Kasumi-1 (cell line): ENCODE results near the gene CCDC15.
A peak's percentile ranks its signal among the peaks of the same experiment; 100 is the strongest.

ENCODE experiments used
- DNase-seq, 2 experiments: peaks; one replicate each; lab custom pipeline; 2025; lab: John Stamatoyannopoulos, UW

The CCDC15 gene, protein sequence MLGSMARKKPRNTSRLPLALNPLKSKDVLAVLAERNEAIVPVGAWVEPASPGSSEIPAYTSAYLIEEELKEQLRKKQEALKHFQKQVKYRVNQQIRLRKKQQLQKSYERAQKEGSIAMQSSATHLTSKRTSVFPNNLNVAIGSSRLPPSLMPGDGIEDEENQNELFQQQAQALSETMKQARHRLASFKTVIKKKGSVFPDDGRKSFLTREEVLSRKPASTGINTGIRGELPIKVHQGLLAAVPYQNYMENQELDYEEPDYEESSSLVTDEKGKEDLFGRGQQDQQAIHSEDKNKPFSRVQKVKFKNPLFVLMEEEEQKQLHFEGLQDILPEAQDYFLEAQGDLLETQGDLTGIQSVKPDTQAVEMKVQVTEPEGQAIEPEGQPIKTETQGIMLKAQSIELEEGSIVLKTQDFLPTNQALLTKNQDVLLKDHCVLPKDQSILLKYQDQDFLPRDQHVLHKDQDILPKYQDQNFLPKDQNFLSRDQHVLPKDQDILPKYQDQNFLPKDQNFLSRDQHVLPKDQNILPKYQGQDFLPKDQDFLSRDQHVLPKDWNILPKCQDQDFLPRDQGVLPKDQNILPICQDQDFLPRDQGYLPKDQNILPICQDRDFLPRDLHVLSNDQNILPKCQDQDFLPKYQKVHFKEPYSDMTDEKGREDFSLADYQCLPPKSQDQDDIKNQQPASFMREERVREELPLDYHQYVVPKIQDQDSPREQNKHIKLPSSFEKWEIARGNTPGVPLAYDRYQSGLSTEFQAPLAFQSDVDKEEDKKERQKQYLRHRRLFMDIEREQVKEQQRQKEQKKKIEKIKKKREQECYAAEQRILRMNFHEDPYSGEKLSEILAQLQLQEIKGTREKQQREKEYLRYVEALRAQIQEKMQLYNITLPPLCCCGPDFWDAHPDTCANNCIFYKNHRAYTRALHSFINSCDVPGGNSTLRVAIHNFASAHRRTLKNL

DNA sequence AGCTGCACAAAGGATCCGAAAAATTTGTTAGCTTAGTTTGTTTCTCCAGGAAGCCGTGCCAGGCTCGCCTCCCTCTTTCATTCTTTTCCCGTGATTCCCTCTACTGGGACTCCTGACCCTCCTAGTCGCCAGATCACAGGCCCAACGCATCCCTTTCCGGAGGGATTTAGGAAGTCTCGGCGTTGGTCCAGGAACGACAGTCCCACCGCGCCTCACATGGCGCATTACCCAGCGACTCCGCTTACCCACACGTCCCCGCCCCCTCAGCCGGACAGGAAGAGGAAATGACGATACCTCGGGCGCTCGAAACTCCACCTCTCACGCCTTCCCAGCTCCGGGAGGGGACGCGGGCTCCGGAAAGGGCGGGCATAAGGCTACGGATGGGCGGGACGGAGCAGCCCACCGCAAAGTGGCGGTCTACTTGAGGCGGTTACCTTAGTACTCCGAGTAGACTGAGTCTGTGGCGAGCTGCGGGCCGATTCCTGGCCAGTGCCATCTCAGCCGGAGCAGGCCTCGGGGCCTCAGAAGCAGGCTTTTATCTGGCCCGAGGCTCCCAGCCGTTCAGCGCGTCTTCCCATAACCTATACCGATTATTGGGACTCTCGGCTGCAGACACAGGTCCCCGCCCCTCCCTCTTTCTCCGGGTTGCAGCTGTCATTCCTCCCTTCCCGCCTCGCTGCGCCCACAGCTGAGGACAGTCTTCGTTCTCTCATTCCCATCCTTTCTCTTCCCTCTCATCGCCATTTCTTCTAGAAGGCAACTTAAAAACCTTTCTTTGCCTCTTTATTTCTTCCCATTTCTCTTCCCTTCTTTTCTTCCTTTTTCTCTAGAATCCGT lies at the start of gene CCDC15:
Gene CCDC15 (plus strand): TSS at position 450 of the 837 bp plus-strand sequence. CDS start 531 bp downstream, outside the sequence.
- peak; percentile 95 to 96 for DNase-seq

DNA sequence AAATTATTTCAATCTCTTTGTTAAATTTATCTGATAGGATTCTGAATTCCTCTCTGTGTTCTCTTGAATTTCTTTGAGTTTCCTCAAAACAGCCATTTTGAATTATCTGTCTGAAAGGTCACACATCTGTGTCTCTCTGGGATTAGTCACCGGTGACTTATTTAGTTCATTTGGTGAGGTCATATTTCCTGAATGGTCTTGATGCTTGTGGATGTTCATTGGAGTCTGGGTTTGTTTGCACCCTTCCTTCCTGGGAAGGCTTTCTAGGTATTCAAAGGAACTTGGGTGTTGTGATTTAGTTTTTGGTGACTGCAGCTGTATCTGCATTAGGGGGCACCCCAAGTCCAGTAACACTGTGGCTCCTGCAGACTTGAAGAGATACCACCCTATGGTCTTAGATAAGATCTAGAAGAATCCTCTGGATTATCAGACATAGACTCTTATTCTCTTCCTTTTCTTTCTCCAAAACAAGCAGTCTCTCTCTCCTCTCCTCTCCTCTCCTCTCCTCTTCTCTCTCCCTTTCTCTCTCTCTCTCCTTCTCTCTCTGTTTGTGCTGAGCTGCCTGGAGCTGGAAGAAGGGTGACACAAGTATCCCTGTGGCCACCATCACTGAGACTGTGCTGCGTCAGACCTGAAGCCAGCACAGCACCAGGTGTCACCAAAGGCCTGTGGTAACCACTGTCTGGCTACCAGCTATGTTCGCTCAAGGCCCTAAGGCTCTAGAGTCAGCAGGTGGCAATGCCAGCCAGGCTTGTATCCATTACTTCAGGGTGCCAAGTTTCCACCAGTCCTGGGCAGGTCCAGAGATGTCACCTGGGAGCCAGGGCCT lies 38.2 kb upstream of the CCDC15 start:
- DNase-seq: no peak

DNA sequence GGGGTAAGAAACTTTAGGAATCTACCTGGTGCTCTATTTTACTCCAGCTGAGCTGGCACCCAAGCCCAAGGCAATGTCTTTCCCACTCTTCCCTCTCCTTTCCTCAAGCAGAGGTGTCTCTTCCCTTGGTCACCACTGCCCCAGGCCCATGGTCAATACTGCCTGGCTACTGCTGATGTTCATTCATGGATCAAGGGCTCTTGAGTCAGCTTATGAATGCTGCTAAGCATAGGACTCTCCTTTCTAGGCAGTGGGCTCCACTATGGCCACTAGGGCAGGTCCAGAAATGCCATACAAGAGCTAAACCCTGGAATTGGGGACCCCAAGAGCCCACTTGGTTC lies 37.7 kb upstream of the CCDC15 start:
- DNase-seq: no peak

DNA sequence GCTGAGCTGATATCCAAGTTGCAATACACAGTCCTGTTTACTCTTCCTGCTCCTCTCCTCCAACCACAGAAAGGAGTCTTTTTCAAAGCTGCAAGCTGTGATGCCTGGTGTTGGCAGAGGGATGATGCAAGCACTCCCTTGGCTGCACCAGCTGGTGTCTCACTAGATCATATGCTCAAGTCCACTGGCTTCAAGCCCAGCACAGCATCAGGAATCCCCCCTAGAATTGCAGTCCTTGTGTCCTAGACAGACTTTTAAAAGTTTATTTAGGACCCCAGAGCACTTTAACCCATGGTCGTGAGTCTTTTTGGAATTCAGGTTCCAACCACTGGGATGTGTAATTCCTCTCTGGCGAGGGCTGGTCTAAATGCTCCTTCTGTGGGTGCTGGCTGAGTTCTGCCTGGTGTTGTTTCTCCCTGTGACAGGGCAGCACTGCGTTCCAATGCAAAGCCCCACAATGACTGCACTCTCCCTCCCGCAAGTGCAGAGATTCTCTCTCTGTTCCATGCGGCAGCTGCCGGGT lies 36.8 kb upstream of the CCDC15 start:
- DNase-seq: no peak

DNA sequence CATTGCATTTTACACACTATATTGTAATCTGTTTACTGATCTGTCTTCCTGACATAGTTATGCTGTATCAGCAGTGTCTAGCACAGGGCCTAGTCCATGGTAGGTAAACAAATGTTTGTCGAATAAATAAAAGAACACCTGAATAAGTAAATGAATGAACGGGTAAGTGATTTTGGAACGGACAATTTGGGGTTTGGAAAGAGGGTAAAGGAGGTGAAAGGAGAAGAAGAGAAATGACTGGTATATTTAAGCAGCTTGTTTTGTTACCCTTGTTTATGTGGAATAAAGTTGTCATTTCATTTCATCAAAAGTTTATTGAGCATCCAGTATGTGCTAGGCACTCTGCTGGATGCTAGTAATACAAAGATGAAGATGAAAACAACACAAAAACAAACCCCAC lies 35.1 kb upstream of the CCDC15 start, which contains the start of gene HEPN1:
Gene HEPN1 (plus strand): TSS at position 301 of the 400 bp plus-strand sequence.
- DNase-seq: no peak

GRCh38 chr11:124919898-124920297 lies 34.1 kb upstream of the CCDC15 start:
- DNase-seq: no peak

GRCh38 chr11:124920356-124920755 lies 33.6 kb upstream of the CCDC15 start:
- DNase-seq: no peak

DNA sequence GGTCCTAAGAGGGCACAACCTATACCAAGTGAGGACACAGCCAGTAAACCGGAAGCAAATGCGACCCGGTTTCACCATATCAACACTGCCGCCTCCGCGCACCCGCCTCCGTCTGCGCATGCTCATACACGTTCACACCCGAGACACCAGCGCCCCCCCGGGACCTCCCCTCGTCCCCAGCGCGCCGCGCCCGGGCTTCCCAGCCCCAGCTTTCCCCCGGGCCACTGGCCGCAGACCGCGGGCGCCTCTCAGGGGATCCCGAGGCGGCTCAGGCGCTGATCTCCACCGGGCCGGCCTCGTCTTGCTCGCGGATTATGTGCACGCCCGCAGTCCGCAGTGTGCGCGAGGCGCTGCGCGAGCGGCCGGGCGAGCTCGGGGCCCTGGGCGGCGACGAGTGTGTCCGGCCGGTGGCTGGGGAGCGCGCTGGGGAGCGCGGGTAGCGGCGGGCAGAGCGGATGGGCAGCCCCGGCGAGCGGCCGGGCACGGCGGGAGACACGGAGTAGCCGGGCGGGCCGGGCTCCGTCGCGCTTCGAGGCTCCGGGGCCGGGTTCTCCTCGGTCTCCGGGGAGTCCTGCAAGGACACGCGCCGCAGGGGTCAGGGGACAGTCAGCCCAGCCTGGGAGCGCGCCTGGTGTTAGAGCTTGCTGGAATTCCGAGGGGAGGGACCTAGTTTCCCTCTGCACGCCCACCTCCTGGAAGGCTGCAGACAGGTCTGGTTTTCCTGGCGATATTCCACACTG lies 33.0 kb upstream of the CCDC15 start:
- no peak for DNase-seq

DNA sequence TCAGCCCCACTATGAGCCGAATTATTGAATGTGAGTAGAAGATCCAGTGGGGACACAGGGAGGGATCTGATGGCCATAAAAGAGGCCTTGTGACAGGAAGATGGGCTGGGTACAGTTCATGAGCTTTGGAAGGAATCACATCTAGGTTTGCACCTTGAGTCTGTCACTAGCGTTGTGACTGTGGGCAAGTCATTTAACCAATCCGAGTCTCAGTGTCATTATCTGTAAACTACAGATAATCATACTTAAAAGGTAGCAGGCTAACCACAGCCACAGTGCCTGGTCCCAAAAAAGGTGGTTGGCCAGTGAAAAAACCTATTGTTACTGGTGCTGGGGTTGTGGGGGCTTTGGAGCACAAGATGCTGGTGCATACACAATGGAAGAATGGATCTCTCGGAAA lies 31.2 kb upstream of the CCDC15 start:
- DNase-seq: no peak

GRCh38 chr11:124923296-124923695 lies 30.7 kb upstream of the CCDC15 start:
- no peak for DNase-seq

DNA sequence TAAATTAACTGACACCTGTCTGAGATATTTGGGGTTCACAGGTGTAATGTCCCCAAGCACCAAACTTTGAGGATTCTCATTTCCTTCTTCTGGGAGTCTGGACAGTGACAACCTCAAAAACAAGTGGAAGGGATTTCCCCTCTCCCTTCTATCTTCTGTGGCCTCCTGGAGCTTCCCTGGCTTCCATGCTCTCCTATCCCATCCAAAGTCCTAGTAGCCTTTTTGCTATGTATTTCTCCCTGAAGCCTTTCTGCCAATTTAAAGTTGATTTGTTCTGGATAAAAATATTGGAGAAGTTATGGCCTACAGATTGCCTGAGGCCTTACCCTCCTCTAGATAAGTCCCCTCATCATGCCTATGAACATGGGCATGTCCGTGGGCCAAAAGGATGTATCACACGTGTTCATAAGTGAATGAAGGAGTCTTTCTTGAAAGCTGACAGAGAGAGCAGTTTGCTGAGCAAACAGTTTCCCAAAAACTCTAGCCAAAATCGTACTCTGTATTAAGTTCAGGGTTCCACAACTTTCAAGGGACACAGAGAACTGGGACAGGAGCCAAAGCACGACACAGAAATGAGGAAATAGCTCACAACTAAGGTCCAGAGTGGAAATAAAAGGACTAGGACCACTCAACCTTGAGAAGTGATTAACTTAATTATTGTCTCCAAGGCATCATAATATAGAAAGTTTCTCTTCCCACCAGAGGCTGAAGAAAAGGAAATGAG lies 24.9 kb upstream of the CCDC15 start:
- DNase-seq: no peak

GRCh38 chr11:124930799-124931198 lies 23.2 kb upstream of the CCDC15 start:
- DNase-seq: no peak

DNA sequence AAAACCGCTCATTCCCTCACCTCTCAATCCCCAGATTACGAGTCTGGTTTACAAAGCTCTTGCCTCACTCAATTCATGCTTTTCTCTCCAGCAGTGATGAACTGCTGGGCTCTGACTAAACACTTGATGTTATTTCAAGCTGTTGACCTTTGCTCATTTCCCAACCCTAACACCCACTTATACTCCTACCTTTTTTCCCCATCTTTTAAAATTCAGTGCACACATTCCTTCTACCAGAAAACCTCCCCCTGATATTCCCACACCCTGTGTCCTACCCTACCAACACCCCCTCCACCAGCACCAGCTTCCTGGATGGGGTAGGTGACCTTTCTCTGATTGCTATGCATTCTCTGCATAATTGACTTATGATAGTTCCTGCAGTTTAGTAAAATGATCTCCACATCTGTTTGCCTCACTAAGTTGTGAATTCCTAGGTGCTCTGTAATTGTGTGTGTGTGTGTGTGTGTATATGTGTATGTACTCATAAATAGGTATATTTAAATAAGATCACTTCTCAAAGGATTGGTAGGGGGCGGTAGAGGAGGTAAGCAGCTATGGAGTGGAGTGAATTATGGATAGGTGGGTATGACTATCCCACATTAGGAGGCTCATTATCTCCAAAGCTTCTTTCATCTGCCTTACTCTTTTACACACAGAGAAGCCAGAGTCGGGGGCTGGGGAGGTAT lies 19.0 kb upstream of the CCDC15 start:
- DNase-seq: no peak

- DNase-seq: no peak
These were observed 18.2 kb upstream of the CCDC15 start, which contains the start of gene HEPACAM for GRCh38 chr11:124935548-124936514. HEPACAM (minus strand) TSS chr11:124936047; CDS start chr11:124936006, 41 bp downstream.

DNA sequence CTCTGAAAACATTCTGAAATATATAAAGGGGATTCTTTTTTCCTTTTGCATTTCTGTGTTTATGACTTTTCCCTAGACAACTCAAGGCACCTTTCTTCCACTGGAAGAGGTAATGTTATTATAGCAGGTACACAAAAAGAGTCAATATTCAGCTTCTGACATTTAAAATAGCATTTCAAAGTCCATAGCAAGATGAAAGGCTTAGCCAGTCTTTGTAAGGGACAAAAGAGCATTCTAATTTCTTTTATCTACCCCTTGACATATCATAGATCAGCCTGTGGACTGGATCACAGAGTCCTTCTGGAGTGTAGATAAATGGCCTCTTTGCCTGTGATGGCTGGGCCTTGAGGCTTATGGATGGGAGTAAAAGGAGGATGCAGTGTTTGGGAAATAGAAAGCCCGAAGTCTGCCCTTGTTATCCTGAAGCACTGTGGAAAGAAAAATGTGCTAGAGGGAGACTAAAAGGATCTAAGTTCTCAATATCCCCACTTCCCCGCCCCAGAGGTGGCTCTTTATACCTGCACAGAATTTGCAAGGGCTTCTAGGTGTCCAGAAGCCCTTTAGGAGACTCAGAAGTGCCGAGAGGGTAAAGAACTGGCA lies 16.6 kb upstream of the CCDC15 start:
- DNase-seq: no peak

- no peak for DNase-seq
These were observed 15.7 kb upstream of the CCDC15 start for GRCh38 chr11:124938206-124938765.

DNA sequence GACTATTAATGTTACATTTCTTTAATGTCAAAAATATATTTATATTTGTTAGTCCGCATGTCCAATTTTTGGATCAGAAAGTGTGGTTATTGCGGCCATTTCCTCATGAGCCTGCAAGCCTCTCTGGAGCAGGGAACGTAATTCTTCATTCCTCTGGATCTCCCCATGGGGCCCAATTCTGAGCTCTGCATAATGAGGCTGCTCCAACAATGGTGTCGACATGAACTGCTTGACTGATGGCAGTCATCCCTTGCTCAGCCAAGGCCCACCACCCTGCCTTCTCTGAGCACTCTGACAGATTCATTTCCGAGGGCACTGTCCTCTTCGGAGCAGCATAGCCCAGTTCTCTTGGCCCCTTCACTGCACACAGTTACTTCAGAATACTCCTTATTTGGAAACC lies 15.0 kb upstream of the CCDC15 start:
- no peak for DNase-seq
